GM19351 (cell line): Measurements from ENCODE around the gene DPP7.
A peak's percentile ranks its signal among the peaks of the same experiment; 100 is the strongest.
"Not testable (repeated sequence)": the region's sequence is repeated elsewhere in the genome, so short reads cannot be mapped to it uniquely, and the experiment has no call there.

ENCODE experiments used
- ATAC-seq: cut with Tn5 transposase; IDR thresholded peaks from one replicate; pipeline ENCODE4 v1.9.1; 2021; ENCODE audit warnings: mild to moderate bottlenecking, moderate library complexity; ENCODE audit not compliant: unreplicated experiment

Gene DPP7

GRCh38 chr9:137075275-137075775 lies 39.2 kb downstream of the DPP7 start:
- ATAC-seq = no peak

GRCh38 chr9:137074657-137075274 lies 39.8 kb downstream of the DPP7 start:
- ATAC-seq = no peak

- ATAC-seq = no peak
Observed at GRCh38 chr9:137073992-137074399, 40.5 kb downstream of the DPP7 start.

- ATAC-seq = no peak
Observed at GRCh38 chr9:137071282-137071681, 43.3 kb downstream of the DPP7 start.

- no peak for ATAC-seq
Observed at GRCh38 chr9:137070906-137071275, 43.6 kb downstream of the DPP7 start.

- ATAC-seq = peak; percentile 75
Observed at GRCh38 chr9:137070201-137070905, 44.2 kb downstream of the DPP7 start, which contains the start of gene SAPCD2. Gene SAPCD2, minus strand, starts transcription at chr9:137070557. Its CDS starts 97 bp downstream, at chr9:137070460.

- ATAC-seq = peak; percentile 8
Observed at GRCh38 chr9:137069508-137070091, 44.9 kb downstream of the DPP7 start.

- ATAC-seq = no peak
Observed at GRCh38 chr9:137068539-137069507, 45.7 kb downstream of the DPP7 start.

- peak; percentile 31 for ATAC-seq
Observed at GRCh38 chr9:137067860-137068538, 46.5 kb downstream of the DPP7 start.

- ATAC-seq = no peak
Observed at GRCh38 chr9:137066096-137066861, 48.3 kb downstream of the DPP7 start.

- ATAC-seq = no peak
Observed at GRCh38 chr9:137065336-137065967, 49.1 kb downstream of the DPP7 start.

GRCh38 chr9:137064880-137065164 lies 49.7 kb downstream of the DPP7 start:
- no peak for ATAC-seq

- no peak for ATAC-seq
Observed at GRCh38 chr9:137064027-137064879, 50.3 kb downstream of the DPP7 start.

- no peak for ATAC-seq
Observed at GRCh38 chr9:137063311-137064026, 51.1 kb downstream of the DPP7 start.

- not testable (repeated sequence) for ATAC-seq
Observed at GRCh38 chr9:137062798-137063197, 51.7 kb downstream of the DPP7 start.

GRCh38 chr9:137062384-137062783 lies 52.1 kb downstream of the DPP7 start:
- no peak for ATAC-seq
